RKO (cell line): ENCODE measurements around the gene ADD3.

Experiments used
- DNase-seq: peaks from one replicate; pipeline ENCODE4 v3.0.0-alpha.2; 2016; ENCODE audit warnings: low spot score

Gene ADD3

GRCh38 chr10:110179220-110179619 lies 171.4 kb downstream of the ADD3 start:
- no peak for DNase-seq

- no peak for DNase-seq
These were observed 173.7 kb downstream of the ADD3 start for GRCh38 chr10:110181451-110181850.

GRCh38 chr10:110181911-110182310 lies 174.1 kb downstream of the ADD3 start:
- DNase-seq, result no peak

GRCh38 chr10:110184398-110184797 lies 176.6 kb downstream of the ADD3 start:
- DNase-seq, result no peak
